Measurements from ENCODE around the gene ATXN2. TPM values are rescaled to one million over a fixed set of nuclear protein-coding genes. Genes with fewer than 3 reads are reported as not detected.

ATXN2 gene
- total and polyA plus RNA-seq, 4 donors, result 23.8 to 97.5 (median 49.4) TPM

- 84 to 85% methylated on average over 6 of the region's 6 CpGs for WGBS, 2 donors
- intact Hi-C loops (cut with DNase I), result no loop called here
- no peaks in the 10 kb centered on the region for H3K27me3 ChIP-seq (ENCODE audit: control insufficient read depth in 1 of 2, insufficient read depth in 2 of 2, low read length in 1 of 2)
- H3K4me1 ChIP-seq (ENCODE audit: control insufficient read depth in 1 of 2, insufficient read depth in 2 of 2, low read length in 2 of 2), result no peaks in the 10 kb centered on the region
- ATAC-seq (ENCODE audit: low FRiP score) (no peak), DNase-seq (no peak)
- H3K4me3 ChIP-seq (ENCODE audit: low read length in 2 of 2), result no peak overlapping the region
- H3K9me3 ChIP-seq (ENCODE audit: control insufficient read depth, low read length), result no peaks in the 10 kb centered on the region
- H3K36me3 ChIP-seq (ENCODE audit: control insufficient read depth in 1 of 2, insufficient read depth in 2 of 2, low read length in 1 of 2), result peaks cover 0 to 4% of the 10 kb centered on the region in 2 donors
- H3K27ac ChIP-seq (ENCODE audit: low read depth in 1 of 2, low read length in 2 of 2), result peak overlapping the region in 1 of 2 donors; percentile 26
Observed at GRCh38 chr12:111458546-111459172, 140.5 kb downstream of the ATXN2 start.

DNA sequence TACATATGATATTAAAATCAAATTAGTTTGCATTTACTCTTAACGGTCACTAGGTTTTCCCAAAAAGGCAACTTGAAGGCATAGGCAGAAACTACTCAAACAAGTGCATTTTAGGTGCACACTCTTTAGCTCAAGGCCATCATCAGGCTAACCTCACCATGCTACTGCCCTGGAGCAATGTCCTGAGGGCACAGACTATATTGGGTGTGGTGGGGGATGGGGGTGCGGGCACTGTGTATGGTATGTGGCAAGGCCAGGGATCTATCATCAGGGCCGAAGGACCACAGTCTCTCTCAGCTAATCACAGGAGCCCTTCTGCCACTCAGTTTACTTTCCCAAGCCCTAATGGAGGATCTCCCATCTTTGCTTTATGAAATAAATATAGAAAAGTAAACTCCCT is 141.5 kb downstream of the ATXN2 start:
- ATAC-seq (ENCODE audit: low FRiP score), result no peak
- WGBS, 2 donors, result 87 to 90% methylated on average over 3 of the region's 3 CpGs
- Histone ChIP-seq H3K36me3 (ENCODE audit: control insufficient read depth in 1 of 2, insufficient read depth in 2 of 2, low read length in 1 of 2) (peaks cover 0 to 7% of the 10 kb centered on the region in 2 donors), H3K27me3 (ENCODE audit: control insufficient read depth in 1 of 2, insufficient read depth in 2 of 2, low read length in 1 of 2) (no peaks in the 10 kb centered on the region), H3K9me3 (ENCODE audit: control insufficient read depth, low read length) (no peaks in the 10 kb centered on the region), H3K27ac (ENCODE audit: low read depth in 1 of 2, low read length in 2 of 2) (no peak overlapping the region), H3K4me3 (ENCODE audit: low read length in 2 of 2) (no peak overlapping the region), H3K4me1 (ENCODE audit: control insufficient read depth in 1 of 2, insufficient read depth in 2 of 2, low read length in 2 of 2) (no peaks in the 10 kb centered on the region)
- no peak for DNase-seq
- intact Hi-C loops (cut with DNase I), result no loop called here

- Histone ChIP-seq H3K9me3 (ENCODE audit: control insufficient read depth, low read length) (no peaks in the 10 kb centered on the region), H3K4me3 (ENCODE audit: low read length in 2 of 2) (no peak overlapping the region), H3K36me3 (ENCODE audit: control insufficient read depth in 1 of 2, insufficient read depth in 2 of 2, low read length in 1 of 2) (peaks cover 0 to 7% of the 10 kb centered on the region in 2 donors), H3K27ac (ENCODE audit: low read depth in 1 of 2, low read length in 2 of 2) (no peak overlapping the region), H3K4me1 (ENCODE audit: control insufficient read depth in 1 of 2, insufficient read depth in 2 of 2, low read length in 2 of 2) (no peaks in the 10 kb centered on the region), H3K27me3 (ENCODE audit: control insufficient read depth in 1 of 2, insufficient read depth in 2 of 2, low read length in 1 of 2) (no peaks in the 10 kb centered on the region)
- DNase-seq, result no peak
- ATAC-seq (ENCODE audit: low FRiP score), result no peak
- whole genome bisulfite sequencing, 2 donors, result 96% methylated on average over 9 of the region's 9 CpGs
- intact Hi-C loops (cut with DNase I), result no loop called here
Observed at GRCh38 chr12:111457071-111457470, 142.0 kb downstream of the ATXN2 start.

GRCh38 chr12:111455448-111456320 is 143.4 kb downstream of the ATXN2 start:
- 84 to 85% methylated on average over 15 of the region's 15 CpGs for WGBS, 2 donors
- Histone ChIP-seq H3K27ac (ENCODE audit: low read depth in 1 of 2, low read length in 2 of 2) (no peak overlapping the region), H3K9me3 (ENCODE audit: control insufficient read depth, low read length) (no peaks in the 10 kb centered on the region), H3K4me3 (ENCODE audit: low read length in 2 of 2) (no peak overlapping the region), H3K36me3 (ENCODE audit: control insufficient read depth in 1 of 2, insufficient read depth in 2 of 2, low read length in 1 of 2) (peaks cover 0 to 7% of the 10 kb centered on the region in 2 donors), H3K27me3 (ENCODE audit: control insufficient read depth in 1 of 2, insufficient read depth in 2 of 2, low read length in 1 of 2) (no peaks in the 10 kb centered on the region), H3K4me1 (ENCODE audit: control insufficient read depth in 1 of 2, insufficient read depth in 2 of 2, low read length in 2 of 2) (no peaks in the 10 kb centered on the region)
- DNase-seq, result no peak
- no peak for ATAC-seq (ENCODE audit: low FRiP score)
- intact Hi-C loops (cut with DNase I), result no loop called here

DNA sequence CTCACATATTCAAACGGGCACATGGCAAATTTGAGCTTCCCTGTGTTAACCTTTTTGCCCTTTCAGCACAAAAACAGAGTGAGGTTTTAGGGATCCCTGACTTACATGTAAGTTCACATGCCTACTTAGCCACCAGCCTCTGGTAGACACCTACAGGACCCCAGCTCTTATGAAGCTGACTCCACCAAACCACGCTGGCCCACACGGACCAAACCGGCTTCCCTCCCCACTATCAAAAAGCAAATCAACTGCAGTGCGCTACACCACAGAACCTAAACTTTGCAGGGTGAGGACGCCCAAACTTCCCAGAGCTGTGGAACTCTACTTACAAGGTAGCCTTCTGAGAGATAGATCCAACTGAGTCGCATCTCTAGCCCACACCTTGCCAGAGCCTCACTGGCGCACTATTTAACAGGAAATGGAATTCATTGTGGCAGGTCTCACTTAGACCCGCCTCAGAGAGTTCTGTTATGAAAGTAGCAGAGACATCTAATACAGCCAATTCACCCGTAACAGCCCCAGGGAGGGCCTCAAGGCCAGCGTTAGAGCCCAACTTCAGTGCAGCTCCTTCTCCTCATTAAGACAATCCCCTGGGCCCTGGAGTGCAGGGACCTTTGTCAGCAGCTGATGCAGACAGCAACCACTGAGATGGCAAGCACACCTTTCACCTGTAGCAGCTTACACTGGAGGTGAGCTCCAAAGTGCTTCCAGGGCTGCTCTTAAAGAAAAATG is 144.2 kb downstream of the ATXN2 start:
- Histone ChIP-seq H3K36me3 (ENCODE audit: control insufficient read depth in 1 of 2, insufficient read depth in 2 of 2, low read length in 1 of 2) (peaks cover 0 to 8% of the 10 kb centered on the region in 2 donors), H3K9me3 (ENCODE audit: control insufficient read depth, low read length) (no peaks in the 10 kb centered on the region), H3K4me3 (ENCODE audit: low read length in 2 of 2) (no peak overlapping the region), H3K4me1 (ENCODE audit: control insufficient read depth in 1 of 2, insufficient read depth in 2 of 2, low read length in 2 of 2) (no peaks in the 10 kb centered on the region), H3K27me3 (ENCODE audit: control insufficient read depth in 1 of 2, insufficient read depth in 2 of 2, low read length in 1 of 2) (no peaks in the 10 kb centered on the region), H3K27ac (ENCODE audit: low read depth in 1 of 2, low read length in 2 of 2) (no peak overlapping the region)
- 84 to 85% methylated on average over 11 of the region's 11 CpGs for WGBS, 2 donors
- intact Hi-C loops (cut with DNase I), result loop anchor here in 1 of 2 donors (5.0 kb wide), 1 partner anchor 123 kb away; no protein-coding TSS in a partner anchor
- DNase-seq, result no peak
- no peak for ATAC-seq (ENCODE audit: low FRiP score)

GRCh38 chr12:111454311-111454710 is 144.8 kb downstream of the ATXN2 start:
- peaks cover 0 to 8% of the 10 kb centered on the region in 2 donors for H3K36me3 ChIP-seq (ENCODE audit: control insufficient read depth in 1 of 2, insufficient read depth in 2 of 2, low read length in 1 of 2)
- 70 to 73% methylated on average over 4 of the region's 4 CpGs for WGBS, 2 donors
- intact Hi-C loops (cut with DNase I), result loop anchor here in 1 of 2 donors (5.0 kb wide), 1 partner anchor 122 kb away; no protein-coding TSS in a partner anchor
- H3K27ac ChIP-seq (ENCODE audit: low read depth in 1 of 2, low read length in 2 of 2), result no peak overlapping the region
- H3K9me3 ChIP-seq (ENCODE audit: control insufficient read depth, low read length), result no peaks in the 10 kb centered on the region
- no peaks in the 10 kb centered on the region for H3K27me3 ChIP-seq (ENCODE audit: control insufficient read depth in 1 of 2, insufficient read depth in 2 of 2, low read length in 1 of 2)
- ATAC-seq (ENCODE audit: low FRiP score) (no peak), DNase-seq (no peak)
- H3K4me1 ChIP-seq (ENCODE audit: control insufficient read depth in 1 of 2, insufficient read depth in 2 of 2, low read length in 2 of 2), result no peaks in the 10 kb centered on the region
- no peak overlapping the region for H3K4me3 ChIP-seq (ENCODE audit: low read length in 2 of 2)

- Histone ChIP-seq H3K4me1 (ENCODE audit: control insufficient read depth in 1 of 2, insufficient read depth in 2 of 2, low read length in 2 of 2) (no peaks in the 10 kb centered on the region), H3K4me3 (ENCODE audit: low read length in 2 of 2) (no peak overlapping the region), H3K36me3 (ENCODE audit: control insufficient read depth in 1 of 2, insufficient read depth in 2 of 2, low read length in 1 of 2) (peaks cover 0 to 5% of the 10 kb centered on the region in 2 donors), H3K27ac (ENCODE audit: low read depth in 1 of 2, low read length in 2 of 2) (no peak overlapping the region), H3K9me3 (ENCODE audit: control insufficient read depth, low read length) (no peaks in the 10 kb centered on the region), H3K27me3 (ENCODE audit: control insufficient read depth in 1 of 2, insufficient read depth in 2 of 2, low read length in 1 of 2) (no peaks in the 10 kb centered on the region)
- WGBS, 2 donors, result 89 to 91% methylated on average over 25 of the region's 25 CpGs
- ATAC-seq (ENCODE audit: low FRiP score) (no peak), DNase-seq (no peak)
- intact Hi-C loops (cut with DNase I), result loop anchor here in 1 of 2 donors (2.0 to 5.0 kb wide), 2 partner anchors 57 to 121 kb away; no protein-coding TSS in a partner anchor
Observed at GRCh38 chr12:111453071-111453989, 145.8 kb downstream of the ATXN2 start.
